K562 treated with DMSO at 1 percent for 48 hours (cell line): ENCODE measurements around the gene WFDC11. TPM values are rescaled to one million over a fixed set of nuclear protein-coding genes. Genes with fewer than 3 reads are reported as not detected.

Source experiments
- total RNA-seq: library from RNA; unstranded; fragments of 300-600 nt; gene quantifications from 2 replicates; pipeline ENCODE4 v1.2.3, GENCODE V29; 2022; ENCODE audit warnings: low replicate concordance; ENCODE audit errors: extremely low read depth

The WFDC11 gene
- total RNA-seq: not detected in 2 replicates

DNA sequence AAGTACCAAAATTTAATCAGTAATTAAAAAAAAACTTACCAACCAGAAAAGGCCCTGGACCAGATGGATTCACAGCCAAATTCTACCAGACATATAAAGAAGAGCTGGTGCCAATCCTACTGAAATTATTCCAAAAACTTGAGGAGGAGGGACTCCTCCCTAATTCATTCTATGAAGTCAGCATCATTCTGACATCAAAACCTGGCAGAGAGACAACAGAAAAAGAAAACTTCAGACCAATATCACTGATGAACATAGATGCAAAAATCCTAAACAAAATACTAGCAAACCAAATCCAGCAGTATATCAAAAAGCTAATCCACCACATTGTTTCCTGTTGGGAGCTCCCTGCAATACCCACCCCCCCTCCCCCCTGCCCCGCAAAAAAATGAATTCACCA, at the start of gene WFDC11:
WFDC11 (minus strand) TSS at position 101 of the 400 bp plus-strand sequence. CDS start 19,639 bp downstream, outside the sequence.

DNA sequence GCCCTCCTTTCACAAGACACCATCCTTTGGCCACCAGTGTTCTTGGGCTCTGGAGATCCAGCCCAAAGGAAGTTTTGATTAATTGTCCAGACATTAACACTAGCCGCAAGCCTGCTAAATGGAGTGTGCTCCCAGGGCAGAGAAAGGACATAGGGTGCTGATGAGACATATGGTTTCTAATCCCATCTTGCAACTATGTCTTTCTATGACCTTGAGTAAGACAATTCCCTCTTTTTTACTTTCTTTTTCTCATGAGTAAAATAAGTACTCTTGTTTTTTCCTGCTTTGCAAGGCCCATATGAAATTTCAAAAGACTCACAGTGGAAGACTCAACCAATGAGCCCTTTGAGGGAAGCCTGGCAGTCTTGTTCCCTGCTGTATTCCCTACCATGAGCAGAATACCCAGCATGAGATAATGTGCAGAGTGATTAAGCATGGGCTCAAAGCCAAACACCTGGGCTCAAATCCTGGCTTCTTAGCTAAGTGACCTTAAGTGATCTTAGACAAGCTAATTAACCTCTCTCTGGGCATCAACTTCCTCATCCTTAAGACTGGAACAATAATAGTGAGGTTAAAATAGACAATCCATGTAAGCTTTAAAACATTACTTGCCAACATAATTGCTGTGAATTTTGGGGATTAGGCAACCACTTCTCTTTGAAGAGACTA, 35.1 kb upstream of the WFDC11 start, which contains the start of gene WFDC10B:
WFDC10B (minus strand) TSS at position 51 of the 669 bp plus-strand sequence. CDS start 19,027 bp downstream, outside the sequence.

DNA sequence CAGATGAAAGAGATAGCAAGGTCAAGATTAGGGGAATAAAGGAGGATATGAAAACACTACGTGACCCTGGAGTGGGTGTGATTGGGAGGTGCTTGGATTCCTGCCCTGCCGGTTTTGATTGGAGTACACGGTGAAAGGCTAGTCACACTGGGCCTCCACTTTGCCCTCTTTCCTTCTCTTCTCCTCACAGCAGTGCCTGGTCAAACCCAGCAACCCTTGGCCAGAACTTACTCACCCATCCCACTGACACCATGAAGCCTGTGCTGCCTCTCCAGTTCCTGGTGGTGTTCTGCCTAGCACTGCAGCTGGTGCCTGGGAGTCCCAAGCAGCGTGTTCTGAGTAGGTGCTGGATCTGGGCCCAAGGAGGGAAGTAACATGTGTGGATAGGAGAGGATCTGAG, 31.8 kb upstream of the WFDC11 start, which contains the start of gene WFDC13:
WFDC13 (plus strand) TSS at position 166 of the 400 bp plus-strand sequence; CDS start at position 252, 86 bp downstream.

DNA sequence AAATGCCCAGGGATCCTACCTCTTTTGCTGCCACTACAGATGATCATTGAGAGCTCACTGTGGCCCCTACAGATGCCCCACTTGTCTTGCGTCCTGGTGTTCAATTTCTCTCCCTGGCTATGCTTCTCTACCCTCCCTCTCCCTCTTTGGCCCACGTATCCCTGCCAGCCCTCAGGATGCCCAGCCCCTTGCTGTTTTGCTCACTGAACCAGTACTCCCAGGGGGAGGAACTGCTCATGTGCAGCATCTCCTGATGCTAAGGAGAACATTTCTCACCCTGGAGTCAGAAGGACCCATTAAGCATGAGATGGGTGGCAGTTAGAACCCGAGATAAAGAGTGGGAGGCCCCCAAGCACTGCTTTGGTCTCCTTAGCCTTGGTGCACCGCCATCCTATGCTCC, 38.9 kb downstream of the WFDC11 start, which contains the start of gene WFDC9:
WFDC9 (minus strand) TSS at position 101 of the 400 bp plus-strand sequence. CDS start 21,103 bp downstream, outside the sequence.

DNA sequence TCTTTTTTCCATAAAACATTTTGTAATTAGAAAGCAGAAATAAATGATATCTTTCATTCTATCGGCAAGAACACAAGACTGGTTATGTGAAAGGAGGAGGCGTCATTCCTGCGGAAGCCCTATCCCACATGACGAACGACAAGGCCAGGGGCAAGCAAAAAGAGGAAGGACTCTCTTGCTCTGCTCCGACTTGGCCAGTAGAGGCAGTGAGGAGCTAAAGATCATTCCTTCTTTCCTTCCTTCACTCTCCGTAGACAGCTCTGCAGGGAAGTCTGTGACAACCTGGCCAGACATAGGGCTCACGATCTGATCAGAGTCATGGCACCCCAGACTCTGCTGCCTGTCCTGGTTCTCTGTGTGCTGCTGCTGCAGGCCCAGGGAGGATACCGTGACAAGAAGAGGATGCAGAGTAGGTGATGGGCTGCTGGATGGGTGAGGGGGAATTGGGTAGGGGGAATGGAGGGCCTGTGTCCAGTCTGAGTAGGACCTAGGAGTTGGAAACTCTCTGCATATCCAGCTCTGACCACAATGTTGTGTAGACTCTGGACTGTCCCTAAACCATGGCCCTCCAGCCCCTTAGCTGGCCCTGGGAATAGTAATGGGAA, 40.4 kb downstream of the WFDC11 start, which contains the start of gene WFDC10A:
WFDC10A (plus strand) TSS at position 244 of the 605 bp plus-strand sequence; CDS start at position 319, 75 bp downstream.

Other genes starting within 250 kb of the WFDC11 start
- not detected in 2 replicates for gene WFDC2, start 200.5 kb downstream of the WFDC11 start, total RNA-seq
- not detected in 2 replicates for gene SPINT3, start 154.6 kb downstream of the WFDC11 start, total RNA-seq
- not detected in 2 replicates for gene WFDC6, start 130.8 kb downstream of the WFDC11 start, total RNA-seq
- gene EPPIN, start 122.8 kb downstream of the WFDC11 start, total RNA-seq: not detected in 2 replicates
- not detected in 2 replicates for gene WFDC8, start 91.0 kb downstream of the WFDC11 start, total RNA-seq
- not detected in 2 replicates for gene WFDC10A, start 40.5 kb downstream of the WFDC11 start, total RNA-seq
- not detected in 2 replicates for gene WFDC9, start 39.0 kb downstream of the WFDC11 start, total RNA-seq
- gene WFDC13, start 31.8 kb upstream of the WFDC11 start, total RNA-seq: not detected in 2 replicates
- gene WFDC10B, start 34.8 kb upstream of the WFDC11 start, total RNA-seq: not detected in 2 replicates
- gene SPINT4, start 52.1 kb upstream of the WFDC11 start, total RNA-seq: not detected in 2 replicates
- not detected in 2 replicates for gene WFDC3, start 121.6 kb upstream of the WFDC11 start, total RNA-seq
- not detected in 2 replicates for gene DNTTIP1, start 121.7 kb upstream of the WFDC11 start, total RNA-seq
- gene UBE2C, start 142.4 kb upstream of the WFDC11 start, total RNA-seq: not detected in 2 replicates
- not detected in 2 replicates for gene TNNC2, start 157.1 kb upstream of the WFDC11 start, total RNA-seq
- not detected in 2 replicates for gene SNX21, start 163.6 kb upstream of the WFDC11 start, total RNA-seq
- gene ACOT8, start 187.2 kb upstream of the WFDC11 start, total RNA-seq: not detected in 2 replicates
- not detected in 2 replicates for gene ZSWIM3, start 187.4 kb upstream of the WFDC11 start, total RNA-seq
- gene ZSWIM1, start 211.0 kb upstream of the WFDC11 start, total RNA-seq: not detected in 2 replicates
- gene SPATA25, start 217.4 kb upstream of the WFDC11 start, total RNA-seq: not detected in 2 replicates
- gene NEURL2, start 221.0 kb upstream of the WFDC11 start, total RNA-seq: not detected in 2 replicates
- gene CTSA, start 221.1 kb upstream of the WFDC11 start, total RNA-seq: not detected in 2 replicates
- not detected in 2 replicates for gene PLTP, start 241.9 kb upstream of the WFDC11 start, total RNA-seq